ENCODE data around the gene ST6GALNAC2.
A peak's percentile ranks its signal among the peaks of the same experiment; 100 is the strongest.
"Not testable (repeated sequence)": the region's sequence is repeated elsewhere in the genome, so short reads cannot be mapped to it uniquely, and the experiment has no call there.

Gene ST6GALNAC2

DNA sequence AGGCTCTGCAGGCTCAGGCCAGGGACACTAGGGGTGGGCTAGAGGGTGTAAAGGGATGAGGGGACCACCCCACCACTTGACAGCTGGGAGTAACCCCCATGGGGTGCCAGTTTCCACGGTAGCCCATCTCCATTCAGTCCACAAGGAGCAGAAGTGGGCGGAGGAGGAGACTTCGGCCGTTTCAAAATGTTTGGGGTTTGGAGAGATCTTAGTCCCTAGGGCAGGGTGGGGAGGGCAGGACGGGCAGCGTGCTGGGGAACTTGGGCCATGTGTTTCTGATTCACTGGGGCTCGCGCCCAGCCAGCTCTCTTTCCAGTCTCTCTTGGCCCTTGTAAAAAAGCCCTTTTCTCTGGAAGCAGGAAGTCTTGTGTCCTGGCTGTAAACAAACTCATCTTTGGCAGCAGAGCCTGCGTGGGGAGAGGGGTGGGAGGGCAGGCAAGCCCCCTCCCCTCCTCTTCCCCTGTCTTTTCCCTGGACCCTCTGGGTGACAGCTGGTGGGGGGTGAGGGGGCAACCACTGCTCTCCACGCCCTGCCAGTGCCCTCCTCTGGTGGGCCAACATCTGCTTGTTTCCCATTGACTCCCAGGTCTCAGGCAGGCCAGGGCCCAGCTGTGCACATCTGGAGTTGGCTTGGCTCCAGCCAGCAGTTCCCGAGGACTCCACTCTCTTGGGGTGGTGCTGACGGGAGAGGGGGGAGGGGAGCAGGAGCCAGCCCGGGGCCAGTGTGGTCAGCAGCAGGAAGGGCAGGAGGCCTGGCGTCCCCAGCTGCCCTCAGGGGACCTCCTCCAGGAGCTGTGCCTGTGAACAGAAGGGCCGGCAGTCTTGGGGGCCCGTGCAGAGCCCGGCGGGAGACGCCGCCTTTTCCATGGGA, 56.2 kb downstream of the ST6GALNAC2 start:
- no peak overlapping the region for H3K4me3 ChIP-seq (ENCODE audit: low read depth, low read length)
- TF ChIP-seq, protein P1, sequence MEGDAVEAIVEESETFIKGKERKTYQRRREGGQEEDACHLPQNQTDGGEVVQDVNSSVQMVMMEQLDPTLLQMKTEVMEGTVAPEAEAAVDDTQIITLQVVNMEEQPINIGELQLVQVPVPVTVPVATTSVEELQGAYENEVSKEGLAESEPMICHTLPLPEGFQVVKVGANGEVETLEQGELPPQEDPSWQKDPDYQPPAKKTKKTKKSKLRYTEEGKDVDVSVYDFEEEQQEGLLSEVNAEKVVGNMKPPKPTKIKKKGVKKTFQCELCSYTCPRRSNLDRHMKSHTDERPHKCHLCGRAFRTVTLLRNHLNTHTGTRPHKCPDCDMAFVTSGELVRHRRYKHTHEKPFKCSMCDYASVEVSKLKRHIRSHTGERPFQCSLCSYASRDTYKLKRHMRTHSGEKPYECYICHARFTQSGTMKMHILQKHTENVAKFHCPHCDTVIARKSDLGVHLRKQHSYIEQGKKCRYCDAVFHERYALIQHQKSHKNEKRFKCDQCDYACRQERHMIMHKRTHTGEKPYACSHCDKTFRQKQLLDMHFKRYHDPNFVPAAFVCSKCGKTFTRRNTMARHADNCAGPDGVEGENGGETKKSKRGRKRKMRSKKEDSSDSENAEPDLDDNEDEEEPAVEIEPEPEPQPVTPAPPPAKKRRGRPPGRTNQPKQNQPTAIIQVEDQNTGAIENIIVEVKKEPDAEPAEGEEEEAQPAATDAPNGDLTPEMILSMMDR (IDR thresholded peaks at IDR 0.05; ENCODE audit: borderline replicate concordance, insufficient read depth, low read depth, low read length) = no peak

DNA sequence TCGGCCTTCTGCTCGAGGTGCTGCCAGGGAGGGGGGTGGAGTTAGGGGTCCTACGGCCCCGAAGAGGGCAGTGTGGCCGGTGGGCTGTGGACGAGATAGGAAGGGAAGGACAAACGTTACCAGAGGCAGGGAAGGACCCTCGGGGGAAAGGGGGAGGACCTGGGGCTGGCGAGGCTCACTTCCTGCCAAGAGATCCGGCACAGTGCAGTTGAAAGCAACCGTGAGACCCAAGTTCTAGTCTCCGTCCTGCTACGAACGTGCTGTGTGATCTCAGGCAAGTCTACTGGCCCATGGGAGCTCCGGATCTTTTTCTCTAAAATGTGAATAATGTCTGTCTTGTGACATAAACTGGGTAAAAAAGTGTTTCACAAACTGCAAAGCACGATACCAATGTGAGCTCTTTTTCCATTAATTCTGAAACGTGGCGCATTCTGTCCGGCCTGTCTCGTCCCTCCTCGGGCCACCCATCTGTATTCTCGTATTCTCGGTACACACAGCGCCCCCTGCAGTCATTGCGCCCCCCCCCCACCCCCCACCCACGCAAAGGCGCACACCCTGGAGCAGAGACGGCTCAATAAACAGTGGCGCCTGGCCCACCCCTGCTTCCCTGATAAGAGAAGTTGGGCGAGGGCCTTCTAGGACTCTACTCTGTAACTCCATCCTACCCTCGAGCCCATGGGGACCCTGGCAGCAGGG, 57.0 kb downstream of the ST6GALNAC2 start:
- H3K4me3 ChIP-seq (ENCODE audit: low read depth, low read length) = peak overlapping the region; percentile 36
- TF ChIP-seq, protein P1 (IDR thresholded peaks at IDR 0.05; ENCODE audit: borderline replicate concordance, insufficient read depth, low read depth, low read length) = peak; percentile 24; the same call in 1 of the 2 replicates

DNA sequence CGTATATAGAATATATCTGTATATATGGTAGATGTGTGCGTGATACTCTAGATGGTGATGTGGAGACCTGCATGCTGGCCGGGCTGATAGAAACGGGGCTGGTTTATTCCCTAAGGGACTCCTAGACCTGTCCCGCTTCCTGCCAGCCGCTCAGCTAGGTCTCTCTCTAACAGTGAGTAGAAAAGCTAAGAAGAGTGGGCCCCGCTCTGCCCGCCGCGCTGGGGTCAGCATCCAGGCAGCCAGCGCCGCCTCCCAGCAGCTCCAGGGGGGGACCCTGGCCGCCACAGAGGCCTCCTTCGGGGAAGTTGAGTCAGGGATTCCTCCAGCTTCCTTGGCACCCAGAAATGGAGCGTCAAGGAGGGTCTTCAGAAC, 57.5 kb downstream of the ST6GALNAC2 start:
- TF ChIP-seq, protein P1 (IDR thresholded peaks at IDR 0.05; ENCODE audit: borderline replicate concordance, insufficient read depth, low read depth, low read length) = no peak
- H3K4me3 ChIP-seq (ENCODE audit: low read depth, low read length) = peak overlapping the region; percentile 36

DNA sequence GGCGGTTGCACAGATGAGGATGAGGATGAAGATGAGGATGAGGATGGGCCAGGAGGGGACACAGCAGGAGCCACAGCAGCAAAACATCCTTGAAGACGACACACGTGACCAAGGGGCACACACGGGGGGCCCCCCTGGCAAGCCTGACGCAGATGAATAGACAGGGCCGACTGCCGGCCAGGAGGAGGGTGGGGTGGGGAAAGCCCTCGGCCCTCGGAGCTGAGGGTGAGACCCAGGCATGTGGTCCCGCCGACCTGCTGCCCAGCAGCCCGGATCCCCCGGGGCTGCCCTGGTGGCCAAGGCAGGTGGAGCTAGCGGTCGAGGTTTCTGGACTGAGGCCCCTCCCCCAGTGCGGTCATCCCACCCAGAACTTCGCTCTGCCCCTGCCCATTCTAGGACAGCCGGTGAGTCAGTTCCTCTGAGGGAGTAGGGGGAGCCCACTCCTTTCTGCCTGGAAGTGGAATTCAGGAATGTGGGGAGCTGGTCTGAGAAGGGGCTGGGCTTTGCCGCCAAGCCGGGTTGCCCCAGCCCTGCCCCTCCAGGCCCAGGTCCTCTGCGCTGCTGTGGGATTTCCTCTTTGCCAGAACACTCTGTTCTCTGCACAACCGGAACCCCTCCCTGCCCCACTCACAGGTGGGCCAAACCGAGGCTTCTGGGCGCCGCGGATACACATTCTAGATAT, 58.1 kb downstream of the ST6GALNAC2 start:
- TF ChIP-seq, protein P1 (IDR thresholded peaks at IDR 0.05; ENCODE audit: borderline replicate concordance, insufficient read depth, low read depth, low read length) = no peak
- no peak overlapping the region for H3K4me3 ChIP-seq (ENCODE audit: low read depth, low read length)

DNA sequence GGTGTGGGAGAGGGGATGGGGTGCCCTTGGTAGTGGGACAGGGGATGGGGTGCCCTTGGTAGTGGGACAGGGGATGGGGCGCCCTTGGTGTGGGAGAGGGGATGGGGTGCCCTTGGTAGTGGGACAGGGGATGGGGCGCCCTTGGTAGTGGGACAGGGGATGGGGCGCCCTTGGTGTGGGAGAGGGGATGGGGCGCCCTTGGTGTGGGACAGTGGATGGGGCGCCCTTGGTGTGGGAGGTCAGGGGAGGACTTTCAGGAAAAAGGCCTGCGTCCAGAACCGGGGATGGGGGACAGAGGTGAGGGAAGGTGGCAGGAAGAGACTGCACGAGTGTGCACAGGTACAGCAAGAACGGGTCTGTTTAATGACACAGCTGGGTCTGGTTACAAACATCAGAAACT, 58.6 kb downstream of the ST6GALNAC2 start:
- H3K4me3 ChIP-seq (ENCODE audit: low read depth, low read length) = not testable (repeated sequence)

DNA sequence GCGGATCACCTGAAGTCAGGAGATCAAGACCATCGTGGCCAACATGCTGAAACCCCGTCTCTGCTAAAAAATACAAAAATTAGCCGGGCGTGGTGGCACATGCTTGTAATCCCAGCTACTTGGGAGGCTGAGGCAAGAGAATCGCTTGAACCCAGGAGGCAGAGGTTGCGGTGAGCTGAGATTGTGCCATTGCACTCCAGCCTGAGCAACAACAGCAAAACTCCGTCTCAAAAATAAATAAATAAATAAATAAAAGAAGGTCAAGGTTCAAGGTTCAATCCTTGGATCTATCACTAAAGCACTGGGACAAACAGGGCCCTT, 60.2 kb downstream of the ST6GALNAC2 start:
- not testable (repeated sequence) for H3K4me3 ChIP-seq (ENCODE audit: low read depth, low read length)

DNA sequence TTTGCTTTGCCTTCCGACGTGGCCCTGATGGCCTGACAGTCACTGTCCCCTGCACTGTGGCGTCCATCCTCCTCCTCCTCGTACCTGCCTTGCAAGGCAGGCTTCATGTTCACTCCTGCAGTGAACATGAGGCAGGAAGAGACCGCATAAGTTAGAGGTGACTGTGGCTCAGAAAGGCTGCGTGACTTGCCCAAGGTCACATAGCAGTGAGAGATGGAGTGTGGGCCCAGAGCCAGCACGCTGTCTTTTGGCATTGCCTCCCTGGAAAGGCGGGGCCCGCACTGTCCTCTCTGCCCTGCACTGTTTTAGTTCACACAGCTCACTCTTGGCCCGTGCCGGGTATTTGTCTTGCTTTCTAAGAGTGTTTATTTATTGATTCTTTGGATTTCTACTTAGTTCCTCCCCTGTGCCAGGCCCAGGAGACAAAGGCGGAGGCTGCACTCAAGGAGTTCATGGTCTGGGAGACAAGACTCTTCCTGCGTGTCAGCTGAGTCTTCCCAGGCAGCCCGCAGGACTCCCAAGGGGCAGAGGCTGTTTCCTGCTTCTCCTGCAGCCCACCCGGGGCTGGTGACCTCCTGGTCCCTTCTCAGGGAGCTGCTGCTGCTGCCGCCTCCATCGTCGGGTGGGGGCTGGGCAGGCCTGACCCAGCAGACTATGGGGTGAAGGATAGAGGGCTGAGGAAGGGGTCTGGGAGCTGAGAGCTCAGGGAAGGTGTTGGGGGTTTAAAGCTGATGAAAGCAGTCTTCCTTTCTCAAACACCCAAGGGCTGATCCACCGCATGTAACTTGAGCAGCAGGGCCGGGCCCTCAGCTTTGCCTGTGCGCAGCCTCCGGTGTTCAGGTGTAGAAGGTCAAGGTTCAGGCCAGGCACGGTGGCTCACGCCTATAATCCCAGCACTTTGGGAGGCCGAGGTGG, 60.8 kb downstream of the ST6GALNAC2 start:
- TF ChIP-seq, protein P1 (IDR thresholded peaks at IDR 0.05; ENCODE audit: borderline replicate concordance, insufficient read depth, low read depth, low read length) = no peak
- H3K4me3 ChIP-seq (ENCODE audit: low read depth, low read length) = no peak overlapping the region
